IPS-18c (cell line): ENCODE data around the gene CENPX.
A peak's percentile ranks its signal among the peaks of the same experiment; 100 is the strongest.
"Not testable (repeated sequence)": the region's sequence is repeated elsewhere in the genome, so short reads cannot be mapped to it uniquely, and the experiment has no call there.

Source experiments
- H3K4me3 ChIP-seq: 2 replicates; pipeline ENCODE4 v1.7.0; 2013; ENCODE audit warnings: low read depth, mild to moderate bottlenecking, low read length, moderate library complexity; ENCODE audit not compliant: insufficient read depth
- H3K9me3 ChIP-seq: one replicate; pipeline ENCODE4 v1.6.1; 2013; ENCODE audit warnings: mild to moderate bottlenecking, low read length, moderate library complexity; ENCODE audit not compliant: control insufficient read depth, insufficient read depth

The CENPX gene

DNA sequence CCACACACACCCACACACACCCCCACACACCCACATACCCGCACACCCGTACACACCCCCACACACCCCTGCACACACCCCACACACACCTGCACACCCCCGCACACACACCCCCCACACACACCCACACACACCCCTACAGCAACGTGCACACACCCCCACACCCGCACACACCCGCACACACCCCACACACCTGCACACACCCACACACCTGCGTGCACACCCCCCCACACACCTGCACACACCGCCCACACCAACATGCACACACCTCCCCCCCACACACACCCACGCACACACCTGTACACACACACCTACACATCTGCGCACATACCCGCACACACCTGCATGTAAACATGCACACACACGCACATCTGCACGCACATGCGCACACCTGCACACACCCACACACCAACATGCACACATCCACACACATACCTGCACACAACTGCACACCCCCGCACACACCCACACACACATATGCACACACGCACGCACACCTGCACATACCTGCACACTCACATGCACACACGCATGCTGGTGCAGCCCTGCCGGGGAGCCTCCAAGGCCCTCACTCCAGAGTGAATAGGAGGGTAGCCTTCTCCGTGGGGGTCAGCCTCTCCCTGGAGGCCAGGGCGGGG, 37.8 kb downstream of the CENPX start:
- Histone ChIP-seq H3K9me3 (no peaks in the 10 kb centered on the region), H3K4me3 (no peak overlapping the region)

- Histone ChIP-seq H3K4me3 (no peak overlapping the region), H3K9me3 (no peaks in the 10 kb centered on the region)
These were observed 38.9 kb downstream of the CENPX start for GRCh38 chr17:81983639-81984373.

DNA sequence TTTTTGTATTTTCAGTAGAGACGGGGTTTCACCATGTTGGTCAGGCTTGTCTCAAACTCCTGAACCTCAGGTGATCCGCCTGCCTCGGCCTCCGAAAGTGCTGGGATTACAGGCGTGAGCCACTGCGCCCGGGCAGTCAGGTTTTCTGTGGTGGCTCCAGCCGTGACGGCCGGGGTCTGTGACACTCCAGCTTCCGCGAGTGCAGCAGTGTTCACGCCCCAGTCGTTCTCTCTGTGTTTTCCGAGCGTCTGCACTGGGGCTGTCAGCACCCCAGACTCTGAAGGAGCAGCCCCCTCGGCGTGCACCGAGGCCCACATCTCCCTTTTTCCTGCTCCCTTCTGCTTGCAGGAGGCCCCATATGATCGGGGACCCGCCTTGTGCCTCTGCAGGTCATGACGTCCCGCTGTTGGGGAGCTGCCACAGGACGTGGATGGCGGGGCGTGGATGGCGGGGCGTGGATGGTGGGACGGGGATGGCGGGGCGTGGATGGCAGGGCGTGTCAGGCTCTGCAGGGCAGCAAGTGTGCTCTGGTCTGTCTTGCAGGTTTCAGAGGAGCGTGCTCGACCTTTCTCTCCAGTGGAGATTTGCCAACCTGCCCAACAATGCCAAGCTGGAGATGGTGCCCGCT, 39.6 kb downstream of the CENPX start:
- Histone ChIP-seq H3K9me3 (no peaks in the 10 kb centered on the region), H3K4me3 (no peak overlapping the region)

DNA sequence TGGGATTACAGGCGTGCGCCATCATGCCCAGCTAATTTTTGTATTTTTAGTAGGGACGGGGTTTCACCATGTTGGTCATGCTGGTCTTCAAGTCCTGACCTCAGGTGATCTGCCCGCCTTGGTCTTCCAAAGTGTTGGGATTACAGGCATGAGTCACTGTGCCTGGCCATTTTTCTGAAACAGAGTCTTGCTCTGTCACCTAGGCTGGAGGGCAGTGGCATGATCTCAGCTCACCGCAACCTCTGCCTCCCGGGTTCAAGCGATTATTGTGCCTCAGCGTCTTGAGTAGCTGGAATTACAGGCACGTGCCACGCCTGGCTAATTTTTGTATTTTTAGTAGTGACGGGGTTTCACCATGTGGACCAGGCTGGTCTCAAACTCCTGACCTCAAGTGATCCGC, 41.2 kb downstream of the CENPX start:
- not testable (repeated sequence) for H3K9me3 ChIP-seq, H3K4me3 ChIP-seq

- H3K9me3 ChIP-seq = no peaks in the 10 kb centered on the region
- H3K4me3 ChIP-seq = no peak overlapping the region
These were observed 41.9 kb downstream of the CENPX start for GRCh38 chr17:81980707-81981343.

DNA sequence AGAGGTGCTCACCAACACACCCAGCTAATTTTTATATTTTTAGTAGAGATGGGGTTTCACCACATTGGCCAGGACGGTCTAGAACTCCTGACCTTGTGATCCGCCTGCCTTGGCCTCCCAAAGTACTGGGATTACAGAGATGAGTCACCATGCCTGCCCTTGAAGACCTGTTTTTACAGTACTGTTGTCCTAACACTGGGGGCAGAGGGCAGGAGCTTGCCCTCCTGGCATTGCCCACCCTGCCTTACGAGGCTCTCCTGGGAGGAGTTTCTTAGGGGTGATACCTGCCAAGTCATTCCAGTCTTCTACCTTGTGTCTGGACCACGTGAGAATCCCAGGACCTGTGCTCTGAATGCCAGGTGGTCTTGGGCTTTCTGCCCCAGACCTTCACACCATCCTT, 42.6 kb downstream of the CENPX start:
- H3K4me3 ChIP-seq = no peak overlapping the region

GRCh38 chr17:81978524-81979298, 44.0 kb downstream of the CENPX start:
- Histone ChIP-seq H3K9me3 (peaks cover 2% of the 10 kb centered on the region), H3K4me3 (no peak overlapping the region; the same call in 1 of the 2 replicates)

More for the DNA sequence above, 42.6 kb downstream of the CENPX start:
- no peaks in the 10 kb centered on the region for H3K9me3 ChIP-seq

GRCh38 chr17:81977211-81977808, 45.4 kb downstream of the CENPX start, which contains the start of gene ASPSCR1:
Gene ASPSCR1, plus strand, starts transcription at chr17:81977629. Its CDS starts 18 bp downstream, at chr17:81977647.
- peaks cover 2% of the 10 kb centered on the region for H3K9me3 ChIP-seq

GRCh38 chr17:81976332-81977210, 46.1 kb downstream of the CENPX start:
- Histone ChIP-seq H3K4me3 (peak overlapping the region; percentile 84), H3K9me3 (peaks cover 2% of the 10 kb centered on the region)

More at GRCh38 chr17:81977211-81977808, 45.4 kb downstream of the CENPX start, which contains the start of gene ASPSCR1:
- peak within 1 kb of the TSS; percentile 84 for H3K4me3 ChIP-seq

DNA sequence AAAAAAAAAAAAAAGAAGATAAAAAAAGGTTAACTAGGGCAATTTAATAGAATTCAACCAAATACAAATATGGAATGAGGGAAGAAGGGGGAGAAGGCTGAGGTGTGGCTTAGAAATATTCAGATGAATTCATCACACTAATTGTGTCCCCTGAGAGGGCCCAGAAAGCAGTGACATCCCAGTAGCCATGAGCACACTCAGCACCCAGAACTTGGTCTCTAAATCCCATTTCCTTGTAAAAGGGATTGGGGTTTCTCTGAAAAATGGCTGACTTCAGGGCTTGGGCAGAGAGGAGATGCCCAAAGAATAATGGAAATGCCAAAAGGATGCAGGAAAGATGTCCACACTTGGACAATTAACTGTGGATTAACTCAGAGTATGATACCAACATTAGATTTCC, 49.2 kb downstream of the CENPX start:
- H3K4me3 ChIP-seq = no peak overlapping the region
- peaks cover 2% of the 10 kb centered on the region for H3K9me3 ChIP-seq

DNA sequence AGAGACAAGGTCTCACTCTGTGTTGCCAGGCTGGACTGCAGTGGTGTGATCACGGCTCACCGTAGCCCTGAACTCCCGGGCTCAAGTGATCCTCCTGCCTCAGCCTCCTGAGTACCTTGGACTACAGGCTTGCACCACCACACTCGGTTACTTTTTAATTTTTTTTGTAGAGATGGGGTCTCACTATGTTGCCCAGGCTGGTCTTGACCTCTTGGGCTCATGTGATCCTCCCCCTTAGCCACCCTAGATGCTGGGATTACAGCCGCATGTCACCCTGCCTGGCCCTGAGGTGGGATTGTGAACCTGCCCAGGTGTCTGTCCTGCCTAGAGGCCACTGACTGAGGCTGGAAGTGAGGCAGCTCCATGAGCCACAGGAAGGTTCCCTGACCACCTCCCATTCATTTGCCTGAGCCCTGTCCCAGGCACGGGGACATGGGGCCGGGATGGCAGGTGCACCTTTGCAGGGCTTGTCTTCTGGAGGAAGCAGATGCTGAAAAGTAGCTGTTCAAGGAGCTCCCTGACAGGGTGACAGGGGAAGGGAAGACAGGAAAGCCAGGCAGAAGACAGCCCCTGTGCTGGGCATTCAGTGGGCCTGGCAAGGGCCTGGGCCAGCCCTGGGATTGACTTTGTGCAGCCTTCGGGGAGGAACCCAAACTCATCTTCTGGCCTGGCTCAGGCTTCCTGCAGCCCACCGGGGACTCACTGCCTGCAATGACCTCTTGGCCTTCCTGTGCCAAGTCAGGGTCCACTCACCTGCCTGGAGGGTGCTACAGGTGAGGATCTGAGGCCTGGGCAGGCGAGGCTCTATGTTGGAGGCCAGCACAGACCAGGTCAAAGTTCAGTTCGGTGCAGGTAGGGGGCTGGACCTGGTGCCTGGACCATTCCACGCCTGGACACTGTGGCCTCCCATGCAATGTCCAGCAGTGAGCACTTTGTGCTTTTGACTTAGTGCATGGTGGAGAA, 53.5 kb downstream of the CENPX start:
- Histone ChIP-seq H3K4me3 (no peak overlapping the region), H3K9me3 (peaks cover 2% of the 10 kb centered on the region)
